Measurements from ENCODE around the gene PHEX. TPM values are rescaled to one million over a fixed set of nuclear protein-coding genes. Genes with fewer than 3 reads are reported as not detected.

PHEX gene
- total RNA-seq (2022; extraction: Qiagen RNA extraction; ENCODE audit: low read depth): 0.28 to 0.45 TPM (median 0.36 TPM) in 5 replicates

GRCh38 chrX:22032084-22032483, at the start of gene PHEX:
Gene PHEX (plus strand): TSS chrX:22032325. CDS start chrX:22033006, 681 bp downstream.

GRCh38 chrX:22272613-22273012, 240.5 kb downstream of the PHEX start, which contains the start of gene CBLL2:
Gene CBLL2 (plus strand): TSS chrX:22272913. CDS start chrX:22272992, 79 bp downstream.

Other genes starting within 250 kb of the PHEX start
- gene MBTPS2, start 192.7 kb upstream of the PHEX start, total RNA-seq (2022; extraction: Qiagen RNA extraction; ENCODE audit: low read depth): 21.5 to 29.7 TPM (median 25.7 TPM) in 5 replicates
- gene YY2, start 176.3 kb upstream of the PHEX start, total RNA-seq (2022; extraction: Qiagen RNA extraction; ENCODE audit: low read depth): 2.0 to 3.1 TPM (median 2.4 TPM) in 5 replicates
- 203 to 229 TPM (median 220 TPM) in 5 replicates for gene SMS, start 91.6 kb upstream of the PHEX start, total RNA-seq (2022; extraction: Qiagen RNA extraction; ENCODE audit: low read depth)
- gene CBLL2, start 240.6 kb downstream of the PHEX start, total RNA-seq (2022; extraction: Qiagen RNA extraction; ENCODE audit: low read depth): not detected in 5 replicates